ENCODE results near the gene ZNF292.

DNA sequence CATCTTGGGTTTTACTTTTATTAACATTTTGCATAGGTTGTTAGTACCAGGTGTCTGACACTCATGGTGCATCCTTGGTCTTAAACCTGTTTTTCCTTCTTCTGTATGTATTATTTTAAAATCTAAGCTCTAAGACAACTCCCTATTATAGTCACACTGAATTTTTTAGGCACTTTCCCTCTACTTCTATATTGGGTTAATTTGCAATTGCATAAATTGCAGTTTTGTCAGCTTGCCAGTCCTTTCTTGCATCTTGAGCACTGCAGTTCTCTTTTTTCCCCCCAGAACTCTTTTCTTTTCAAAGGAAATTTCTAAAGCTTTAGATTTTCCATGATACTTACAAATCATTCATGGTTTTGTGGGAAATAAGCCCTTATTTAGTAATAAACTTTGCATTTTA, 70.6 kb downstream of the ZNF292 start:
- TF ChIP-seq POLR2A (IDR thresholded peaks at IDR 0.05): no peak
- TF ChIP-seq, protein P1, sequence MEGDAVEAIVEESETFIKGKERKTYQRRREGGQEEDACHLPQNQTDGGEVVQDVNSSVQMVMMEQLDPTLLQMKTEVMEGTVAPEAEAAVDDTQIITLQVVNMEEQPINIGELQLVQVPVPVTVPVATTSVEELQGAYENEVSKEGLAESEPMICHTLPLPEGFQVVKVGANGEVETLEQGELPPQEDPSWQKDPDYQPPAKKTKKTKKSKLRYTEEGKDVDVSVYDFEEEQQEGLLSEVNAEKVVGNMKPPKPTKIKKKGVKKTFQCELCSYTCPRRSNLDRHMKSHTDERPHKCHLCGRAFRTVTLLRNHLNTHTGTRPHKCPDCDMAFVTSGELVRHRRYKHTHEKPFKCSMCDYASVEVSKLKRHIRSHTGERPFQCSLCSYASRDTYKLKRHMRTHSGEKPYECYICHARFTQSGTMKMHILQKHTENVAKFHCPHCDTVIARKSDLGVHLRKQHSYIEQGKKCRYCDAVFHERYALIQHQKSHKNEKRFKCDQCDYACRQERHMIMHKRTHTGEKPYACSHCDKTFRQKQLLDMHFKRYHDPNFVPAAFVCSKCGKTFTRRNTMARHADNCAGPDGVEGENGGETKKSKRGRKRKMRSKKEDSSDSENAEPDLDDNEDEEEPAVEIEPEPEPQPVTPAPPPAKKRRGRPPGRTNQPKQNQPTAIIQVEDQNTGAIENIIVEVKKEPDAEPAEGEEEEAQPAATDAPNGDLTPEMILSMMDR (IDR thresholded peaks at IDR 0.05): no peak
